HEK293 (cell line): ENCODE data around the gene TRAPPC5.

Experiments
- CTCF ChIA-PET: fragments of 350-600 bp; formaldehyde crosslinking; extraction: SDS; loops from one replicate; lab custom pipeline; 2021; ENCODE audit warnings: antibody characterized with exemption; lab: Yijun Ruan, JAX
- POLR2A ChIA-PET: fragments of 300-600 bp; formaldehyde crosslinking; extraction: SDS; loops from one replicate; lab custom pipeline; 2020; ENCODE audit warnings: antibody characterized with exemption, inconsistent platforms; lab: Yijun Ruan, JAX
- H3K27ac ChIP-seq: fragments of 200-500 bp; sonication (Bioruptor generic); 2 replicates; pipeline ENCODE4 v1.5.1; 2014; ENCODE audit warnings: low read depth, low read length, control low read depth, inconsistent platforms; ENCODE audit errors: extremely low read depth
- H3K36me3 ChIP-seq, 2 experiments: fragments of 200-500 bp in 1 of 2; sonication (Bioruptor generic) in 1 of 2; 1 replicate in 1 of 2; 2 replicates in 1 of 2; pipeline ENCODE4 v1.5.1; 2014 to 2017; ENCODE audit warnings: inconsistent platforms in 2 of 2, low read length in 2 of 2; ENCODE audit not compliant: control insufficient read depth in 2 of 2, insufficient read depth in 1 of 2
- H3K4me1 ChIP-seq: fragments of 200-500 bp; sonication (Bioruptor generic); 2 replicates; pipeline ENCODE4 v1.5.1; 2014; ENCODE audit warnings: mild to moderate bottlenecking, low read length, inconsistent platforms; ENCODE audit not compliant: control insufficient read depth, insufficient read depth
- H3K4me3 ChIP-seq: 2 replicates; pipeline ENCODE4 v1.5.1; 2011; ENCODE audit warnings: low read depth, mild to moderate bottlenecking, control low read depth, low read length, moderate library complexity
- H3K9me3 ChIP-seq: fragments of 200-500 bp; sonication (Bioruptor generic); 2 replicates; pipeline ENCODE4 v1.5.1; 2014; ENCODE audit warnings: low read depth, low read length, inconsistent platforms; ENCODE audit not compliant: control insufficient read depth, insufficient read depth
- KLF1 ChIP-seq: fragments of 450-650 bp; formaldehyde crosslinking; IDR thresholded peaks from 2 replicates; pipeline ENCODE4 v1.5.1; 2016; ENCODE audit warnings: missing biosample characterization, missing genetic modification characterization
- KLF7 ChIP-seq: fragments of 450-650 bp; formaldehyde crosslinking; IDR thresholded peaks from 2 replicates; pipeline ENCODE4 v1.5.1; 2016; ENCODE audit warnings: missing biosample characterization, missing genetic modification characterization, borderline replicate concordance
- MYNN ChIP-seq: fragments of 450-650 bp; formaldehyde crosslinking; IDR thresholded peaks from 2 replicates; pipeline ENCODE4 v1.5.1; 2016; ENCODE audit warnings: missing biosample characterization, missing genetic modification characterization, borderline replicate concordance
- SCRT1 ChIP-seq: fragments of 450-650 bp; formaldehyde crosslinking; IDR thresholded peaks from 2 replicates; pipeline ENCODE4 v1.5.1; 2016; ENCODE audit warnings: missing biosample characterization, missing genetic modification characterization, borderline replicate concordance
- SP2 ChIP-seq: fragments of 450-650 bp; formaldehyde crosslinking; IDR thresholded peaks from 2 replicates; pipeline ENCODE4 v1.5.1; 2016; ENCODE audit warnings: missing biosample characterization, missing genetic modification characterization
- ZBTB49 ChIP-seq: fragments of 450-650 bp; formaldehyde crosslinking; IDR thresholded peaks from 2 replicates; pipeline ENCODE4 v1.5.1; 2016; ENCODE audit warnings: missing biosample characterization, missing genetic modification characterization, low read depth
- ZIC2 ChIP-seq: fragments of 450-650 bp; formaldehyde crosslinking; IDR thresholded peaks from 2 replicates; pipeline ENCODE4 v1.5.1; 2016; ENCODE audit warnings: missing biosample characterization, missing genetic modification characterization
- ZNF112 ChIP-seq: fragments of 450-650 bp; formaldehyde crosslinking; IDR thresholded peaks from 2 replicates; pipeline ENCODE4 v1.5.0; 2017; ENCODE audit warnings: missing biosample characterization, missing genetic modification characterization
- ZNF114 ChIP-seq: fragments of 450-650 bp; formaldehyde crosslinking; IDR thresholded peaks from 2 replicates; pipeline ENCODE4 v1.5.0; 2017; ENCODE audit warnings: missing biosample characterization, missing genetic modification characterization
- ZNF16 ChIP-seq: fragments of 450-650 bp; formaldehyde crosslinking; IDR thresholded peaks from 2 replicates; pipeline ENCODE4 v1.5.1; 2016; ENCODE audit warnings: low read depth, missing biosample characterization, missing genetic modification characterization
- ZNF175 ChIP-seq: fragments of 450-650 bp; formaldehyde crosslinking; IDR thresholded peaks from 2 replicates; pipeline ENCODE4 v1.5.1; 2016; ENCODE audit warnings: missing biosample characterization, missing genetic modification characterization
- ZNF214 ChIP-seq: fragments of 450-650 bp; formaldehyde crosslinking; IDR thresholded peaks from 2 replicates; pipeline ENCODE4 v1.5.1; 2017; ENCODE audit warnings: missing biosample characterization, mild to moderate bottlenecking, missing genetic modification characterization, borderline replicate concordance
- ZNF292 ChIP-seq: fragments of 450-650 bp; formaldehyde crosslinking; IDR thresholded peaks from 2 replicates; pipeline ENCODE4 v1.5.1; 2016; ENCODE audit warnings: low read depth, missing biosample characterization, missing genetic modification characterization, borderline replicate concordance
- ZNF530 ChIP-seq: fragments of 450-650 bp; formaldehyde crosslinking; IDR thresholded peaks from 2 replicates; pipeline ENCODE4 v1.5.1; 2016; ENCODE audit warnings: low read depth, missing biosample characterization, missing genetic modification characterization
- ZNF544 ChIP-seq: fragments of 450-650 bp; formaldehyde crosslinking; IDR thresholded peaks from 2 replicates; pipeline ENCODE4 v1.5.0; 2017; ENCODE audit warnings: missing biosample characterization, missing genetic modification characterization
- ZNF624 ChIP-seq: fragments of 450-650 bp; formaldehyde crosslinking; IDR thresholded peaks from 2 replicates; pipeline ENCODE4 v1.5.1; 2017; ENCODE audit warnings: missing biosample characterization, missing genetic modification characterization
- ZNF626 ChIP-seq: fragments of 450-650 bp; sonication (Bioruptor Pico); formaldehyde crosslinking; IDR thresholded peaks from 2 replicates; pipeline ENCODE4 v1.5.1; 2018; ENCODE audit warnings: missing biosample characterization, missing genetic modification characterization, inconsistent platforms
- ZNF645 ChIP-seq: fragments of 450-650 bp; formaldehyde crosslinking; IDR thresholded peaks from 2 replicates; pipeline ENCODE4; 2016; ENCODE audit warnings: missing biosample characterization, missing genetic modification characterization
- ZNF677 ChIP-seq: fragments of 450-650 bp; IDR thresholded peaks from 2 replicates; pipeline ENCODE4 v1.5.0; 2018; ENCODE audit warnings: missing biosample characterization, mild to moderate bottlenecking, missing genetic modification characterization, moderate library complexity
- ZNF701 ChIP-seq: fragments of 450-650 bp; formaldehyde crosslinking; IDR thresholded peaks from 2 replicates; pipeline ENCODE4 v1.5.1; 2016; ENCODE audit warnings: missing biosample characterization, missing genetic modification characterization
- ZNF791 ChIP-seq: fragments of 450-650 bp; formaldehyde crosslinking; IDR thresholded peaks from 2 replicates; pipeline ENCODE4 v1.5.1; 2016; ENCODE audit warnings: missing biosample characterization, missing genetic modification characterization
- ZSCAN18 ChIP-seq: fragments of 450-650 bp; formaldehyde crosslinking; IDR thresholded peaks from 2 replicates; pipeline ENCODE4 v1.5.1; 2016; ENCODE audit warnings: missing biosample characterization, missing genetic modification characterization
- ZSCAN30 ChIP-seq: fragments of 450-650 bp; IDR thresholded peaks from 2 replicates; pipeline ENCODE4 v1.5.1; 2018; ENCODE audit warnings: missing biosample characterization, mild to moderate bottlenecking, missing genetic modification characterization, moderate library complexity
- TF ChIP-seq, protein P1 (sequence below): fragments of 450-650 bp; formaldehyde crosslinking; IDR thresholded peaks from 2 replicates; pipeline ENCODE4 v1.5.1; 2016; ENCODE audit warnings: missing biosample characterization, missing genetic modification characterization
- TF ChIP-seq, protein P2 (sequence below): fragments of 450-650 bp; formaldehyde crosslinking; IDR thresholded peaks from 2 replicates; pipeline ENCODE4 v1.5.1; 2016; ENCODE audit warnings: missing biosample characterization, missing genetic modification characterization
- TF ChIP-seq, protein P3 (sequence below): fragments of 450-650 bp; formaldehyde crosslinking; IDR thresholded peaks from 2 replicates; pipeline ENCODE4 v1.5.1; 2017; ENCODE audit warnings: missing biosample characterization, missing genetic modification characterization

Gene TRAPPC5

DNA sequence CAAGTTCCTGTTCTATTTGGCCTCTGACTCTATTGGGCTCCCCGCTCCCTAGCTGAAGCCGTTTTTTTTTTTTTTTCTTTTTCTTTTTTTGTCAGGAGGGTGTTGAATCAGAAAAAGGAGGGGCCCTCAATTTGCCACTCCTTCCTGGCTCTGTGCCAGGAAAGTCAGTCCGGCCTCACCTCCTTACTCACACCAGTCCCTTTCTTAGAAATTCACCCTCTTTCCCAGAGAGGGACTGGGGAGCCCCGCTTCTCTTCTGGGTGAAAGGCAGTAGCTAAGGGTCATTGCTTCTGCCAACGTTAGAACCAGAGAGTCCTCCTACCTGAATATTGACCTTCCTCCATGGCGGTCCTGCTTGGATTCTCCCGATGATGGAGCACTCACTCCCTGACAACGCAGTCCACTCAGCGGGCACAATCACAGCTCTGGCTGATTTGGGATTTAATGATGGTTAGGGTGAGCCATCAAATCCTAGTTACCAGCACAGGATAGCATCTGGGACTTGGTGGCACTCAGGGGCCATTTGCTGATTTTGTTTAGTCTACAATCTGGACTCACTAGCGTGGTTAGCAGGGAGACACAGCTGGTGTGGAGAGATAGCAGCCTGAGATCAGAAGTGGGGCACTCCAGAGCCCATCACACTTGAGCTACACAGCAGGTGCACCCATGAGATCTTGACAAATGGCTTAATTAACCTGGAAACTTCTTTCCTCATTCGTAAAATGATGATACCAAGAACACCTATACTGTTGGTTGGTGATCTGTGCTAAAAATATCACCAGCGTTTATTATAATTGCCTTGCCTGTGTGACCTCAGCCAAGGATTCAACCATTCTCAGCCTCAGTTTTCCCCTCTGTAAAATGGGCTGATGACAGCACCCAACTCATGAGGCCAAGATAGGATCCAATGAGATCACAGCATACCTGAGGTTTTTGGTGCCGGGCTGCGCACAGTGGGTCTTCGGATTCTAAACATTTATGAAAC lies 19.1 kb downstream of the TRAPPC5 start:
- H3K4me1 ChIP-seq = no peaks in the 10 kb centered on the region
- CTCF ChIA-PET = interaction anchor here (0.5 to 2.2 kb wide), 3 partner anchors 19 to 302 kb away, joined by 3 to 8 read pairs (median 3); partner anchors contain the start of gene TRAPPC5
- H3K9me3 ChIP-seq = no peaks in the 10 kb centered on the region
- H3K27ac ChIP-seq = no peak overlapping the region
- H3K36me3 ChIP-seq = no peaks in the 10 kb centered on the region
- H3K4me3 ChIP-seq = no peak overlapping the region
- POLR2A ChIA-PET = interaction anchor here (0.6 to 1.8 kb wide), 3 partner anchors 14 to 1358 kb away, joined by 3 to 6 read pairs (median 3); no protein-coding TSS in a partner anchor
- TF ChIP-seq KLF1 = peak; percentile 34
- TF ChIP-seq ZNF214 = 0 out of 2 replicates have a peak, but pooled peaks have one; percentile 49
- TF ChIP-seq, protein P1, sequence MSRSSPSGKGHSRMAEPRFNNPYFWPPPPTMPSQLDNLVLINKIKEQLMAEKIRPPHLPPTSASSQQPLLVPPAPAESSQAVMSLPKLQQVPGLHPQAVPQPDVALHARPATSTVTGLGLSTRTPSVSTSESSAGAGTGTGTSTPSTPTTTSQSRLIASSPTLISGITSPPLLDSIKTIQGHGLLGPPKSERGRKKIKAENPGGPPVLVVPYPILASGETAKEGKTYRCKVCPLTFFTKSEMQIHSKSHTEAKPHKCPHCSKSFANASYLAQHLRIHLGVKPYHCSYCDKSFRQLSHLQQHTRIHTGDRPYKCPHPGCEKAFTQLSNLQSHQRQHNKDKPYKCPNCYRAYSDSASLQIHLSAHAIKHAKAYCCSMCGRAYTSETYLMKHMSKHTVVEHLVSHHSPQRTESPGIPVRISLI (tag by site-specific recombination) = peak; percentile 34; the same call in 1 of the 2 replicates
- TF ChIP-seq, protein P2, sequence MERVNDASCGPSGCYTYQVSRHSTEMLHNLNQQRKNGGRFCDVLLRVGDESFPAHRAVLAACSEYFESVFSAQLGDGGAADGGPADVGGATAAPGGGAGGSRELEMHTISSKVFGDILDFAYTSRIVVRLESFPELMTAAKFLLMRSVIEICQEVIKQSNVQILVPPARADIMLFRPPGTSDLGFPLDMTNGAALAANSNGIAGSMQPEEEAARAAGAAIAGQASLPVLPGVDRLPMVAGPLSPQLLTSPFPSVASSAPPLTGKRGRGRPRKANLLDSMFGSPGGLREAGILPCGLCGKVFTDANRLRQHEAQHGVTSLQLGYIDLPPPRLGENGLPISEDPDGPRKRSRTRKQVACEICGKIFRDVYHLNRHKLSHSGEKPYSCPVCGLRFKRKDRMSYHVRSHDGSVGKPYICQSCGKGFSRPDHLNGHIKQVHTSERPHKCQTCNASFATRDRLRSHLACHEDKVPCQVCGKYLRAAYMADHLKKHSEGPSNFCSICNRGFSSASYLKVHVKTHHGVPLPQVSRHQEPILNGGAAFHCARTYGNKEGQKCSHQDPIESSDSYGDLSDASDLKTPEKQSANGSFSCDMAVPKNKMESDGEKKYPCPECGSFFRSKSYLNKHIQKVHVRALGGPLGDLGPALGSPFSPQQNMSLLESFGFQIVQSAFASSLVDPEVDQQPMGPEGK (tag by site-specific recombination) = peak; percentile 34; the same call in 1 of the 2 replicates
- TF ChIP-seq SCRT1 (tag by site-specific recombination) = no peak
- no peak for TF ChIP-seq ZBTB49 (tag by site-specific recombination)
- no peak for TF ChIP-seq ZSCAN18 (tag by site-specific recombination)
- TF ChIP-seq ZNF114 (tag by site-specific recombination) = no peak
- no peak for TF ChIP-seq KLF7 (tag by site-specific recombination)
- TF ChIP-seq ZNF645 (tag by site-specific recombination) = no peak
- no peak for TF ChIP-seq SP2
- TF ChIP-seq MYNN (tag by site-specific recombination) = no peak
- TF ChIP-seq ZNF626 (tag by site-specific recombination) = no peak
- no peak for TF ChIP-seq ZNF112 (tag by site-specific recombination)
- no peak for TF ChIP-seq ZNF791
- 0 out of 2 replicates have a peak, but pooled peaks have one; percentile 27 for TF ChIP-seq ZNF16
- TF ChIP-seq ZSCAN30 = no peak
- TF ChIP-seq ZIC2 (tag by site-specific recombination) = peak; percentile 26; the same call in 1 of the 2 replicates
- TF ChIP-seq ZNF292 = no peak
- TF ChIP-seq, protein P3, sequence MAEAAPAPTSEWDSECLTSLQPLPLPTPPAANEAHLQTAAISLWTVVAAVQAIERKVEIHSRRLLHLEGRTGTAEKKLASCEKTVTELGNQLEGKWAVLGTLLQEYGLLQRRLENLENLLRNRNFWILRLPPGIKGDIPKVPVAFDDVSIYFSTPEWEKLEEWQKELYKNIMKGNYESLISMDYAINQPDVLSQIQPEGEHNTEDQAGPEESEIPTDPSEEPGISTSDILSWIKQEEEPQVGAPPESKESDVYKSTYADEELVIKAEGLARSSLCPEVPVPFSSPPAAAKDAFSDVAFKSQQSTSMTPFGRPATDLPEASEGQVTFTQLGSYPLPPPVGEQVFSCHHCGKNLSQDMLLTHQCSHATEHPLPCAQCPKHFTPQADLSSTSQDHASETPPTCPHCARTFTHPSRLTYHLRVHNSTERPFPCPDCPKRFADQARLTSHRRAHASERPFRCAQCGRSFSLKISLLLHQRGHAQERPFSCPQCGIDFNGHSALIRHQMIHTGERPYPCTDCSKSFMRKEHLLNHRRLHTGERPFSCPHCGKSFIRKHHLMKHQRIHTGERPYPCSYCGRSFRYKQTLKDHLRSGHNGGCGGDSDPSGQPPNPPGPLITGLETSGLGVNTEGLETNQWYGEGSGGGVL (tag by site-specific recombination) = peak; percentile 24; the same call in 1 of the 2 replicates
- TF ChIP-seq ZNF677 (tag by site-specific recombination) = no peak
- TF ChIP-seq ZNF175 (tag by site-specific recombination) = no peak
- no peak for TF ChIP-seq ZNF530 (tag by site-specific recombination)
- no peak for TF ChIP-seq ZNF544
- TF ChIP-seq ZNF624 (tag by site-specific recombination) = no peak
- no peak for TF ChIP-seq ZNF701 (tag by site-specific recombination)
